AG04450 (cell line): Measurements from ENCODE around the gene MRTFA. TPM values are rescaled to one million over a fixed set of nuclear protein-coding genes. Genes with fewer than 3 reads are reported as not detected.

Experiments
- CTCF ChIA-PET: fragments of 300-600, 350-600 bp; formaldehyde crosslinking; extraction: SDS; loops from one replicate; lab custom pipeline; 2022; ENCODE audit warnings: antibody characterized with exemption, inconsistent platforms; lab: Charles Lee
- POLR2A ChIA-PET: fragments of 350-600 bp; formaldehyde crosslinking; extraction: SDS; loops from one replicate; lab custom pipeline; 2021; ENCODE audit warnings: antibody characterized with exemption, inconsistent platforms; lab: Yijun Ruan, JAX
- DNase-seq: peaks from one replicate; pipeline ENCODE4 v3.0.0-alpha.2; 2011; ENCODE audit warnings: low read depth, low spot score
- H3K27ac ChIP-seq: one replicate; pipeline ENCODE4 v1.5.1; 2012; ENCODE audit warnings: low read depth, low read length, control low read depth
- H3K27me3 ChIP-seq: one replicate; pipeline ENCODE4 v1.6.0; 2012; ENCODE audit warnings: low read length; ENCODE audit not compliant: control insufficient read depth, insufficient read depth
- H3K4me3 ChIP-seq: 2 replicates; pipeline ENCODE4 v1.5.1; 2011; ENCODE audit warnings: mild to moderate bottlenecking, low read depth, low read length, control low read depth
- H3K9me3 ChIP-seq: 2 replicates; pipeline ENCODE4 v1.5.1; 2012; ENCODE audit warnings: low read length; ENCODE audit not compliant: control insufficient read depth, insufficient read depth
- polyA plus RNA-seq: library from polyadenylated mRNA; depleted of rRNA; stranded (reverse); fragments of >200 nt; gene quantifications from 2 replicates; pipeline ENCODE4 v1.2.3, GENCODE V29; 2011
- TF ChIP-seq, protein P1 (sequence below): IDR thresholded peaks from 2 replicates; pipeline ENCODE4 v1.5.1; 2011; ENCODE audit warnings: low read depth, low read length, control low read depth, inconsistent platforms

MRTFA gene
- polyA plus RNA-seq, 1 experiment, result 6.8 TPM

DNA sequence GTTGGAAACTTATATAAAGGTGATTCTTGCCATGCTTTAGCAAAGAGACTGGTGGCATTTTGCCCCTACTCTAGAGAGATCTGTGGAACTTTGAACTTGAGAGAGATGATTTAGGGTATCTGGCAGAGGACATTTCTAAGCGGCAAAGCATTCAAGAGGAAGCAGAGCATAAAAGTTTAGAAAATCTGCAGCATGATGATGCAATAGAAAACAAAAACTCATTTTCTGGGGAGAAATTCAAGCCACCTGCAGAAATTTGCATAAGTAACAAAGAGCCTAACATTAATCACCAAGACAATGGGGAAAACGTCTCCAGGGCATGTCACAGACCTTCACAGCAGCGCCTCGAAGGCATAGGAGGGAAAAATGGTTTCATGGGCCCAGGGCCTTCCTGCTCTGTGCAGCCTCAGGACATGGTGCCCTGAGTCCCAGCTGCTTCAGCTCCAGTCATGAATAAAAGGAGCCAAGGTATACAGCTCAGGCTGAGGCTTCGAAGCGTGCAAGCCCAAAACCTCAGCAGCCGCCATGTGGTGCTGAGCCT is 83.4 kb downstream of the MRTFA start:
- POLR2A ChIA-PET, result no interaction called here
- CTCF ChIA-PET, result no interaction called here
- H3K27ac ChIP-seq, result no peak overlapping the region

DNA sequence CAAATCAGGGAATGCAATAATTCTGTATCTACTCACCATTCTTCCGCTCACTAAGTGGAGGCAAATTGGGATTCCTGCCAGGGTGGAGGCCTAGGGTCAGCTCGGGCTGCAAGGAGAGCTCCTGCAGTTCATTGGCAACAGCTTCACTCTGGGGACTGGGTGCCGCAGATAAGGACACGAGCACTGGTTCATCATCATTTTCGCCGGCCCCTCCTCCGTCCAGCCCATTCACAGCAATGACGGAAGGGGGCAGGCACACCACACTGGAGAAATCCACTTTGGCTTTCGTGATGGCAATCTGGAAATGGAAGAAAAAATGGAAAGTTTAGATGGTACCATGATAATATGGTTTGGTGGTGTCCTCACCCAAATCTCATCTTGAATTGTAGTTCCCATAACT is 84.4 kb downstream of the MRTFA start:
- Histone ChIP-seq H3K9me3 (peaks cover 3% of the 10 kb centered on the region), H3K27ac (no peak overlapping the region), H3K27me3 (no peaks in the 10 kb centered on the region), H3K4me3 (no peak overlapping the region)
- ChIA-PET POLR2A (no interaction called here), CTCF (no interaction called here)
- no peak for DNase-seq
- TF ChIP-seq, protein P1, sequence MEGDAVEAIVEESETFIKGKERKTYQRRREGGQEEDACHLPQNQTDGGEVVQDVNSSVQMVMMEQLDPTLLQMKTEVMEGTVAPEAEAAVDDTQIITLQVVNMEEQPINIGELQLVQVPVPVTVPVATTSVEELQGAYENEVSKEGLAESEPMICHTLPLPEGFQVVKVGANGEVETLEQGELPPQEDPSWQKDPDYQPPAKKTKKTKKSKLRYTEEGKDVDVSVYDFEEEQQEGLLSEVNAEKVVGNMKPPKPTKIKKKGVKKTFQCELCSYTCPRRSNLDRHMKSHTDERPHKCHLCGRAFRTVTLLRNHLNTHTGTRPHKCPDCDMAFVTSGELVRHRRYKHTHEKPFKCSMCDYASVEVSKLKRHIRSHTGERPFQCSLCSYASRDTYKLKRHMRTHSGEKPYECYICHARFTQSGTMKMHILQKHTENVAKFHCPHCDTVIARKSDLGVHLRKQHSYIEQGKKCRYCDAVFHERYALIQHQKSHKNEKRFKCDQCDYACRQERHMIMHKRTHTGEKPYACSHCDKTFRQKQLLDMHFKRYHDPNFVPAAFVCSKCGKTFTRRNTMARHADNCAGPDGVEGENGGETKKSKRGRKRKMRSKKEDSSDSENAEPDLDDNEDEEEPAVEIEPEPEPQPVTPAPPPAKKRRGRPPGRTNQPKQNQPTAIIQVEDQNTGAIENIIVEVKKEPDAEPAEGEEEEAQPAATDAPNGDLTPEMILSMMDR, result no peak

More for the DNA sequence above, 83.4 kb downstream of the MRTFA start:
- H3K4me3 ChIP-seq, result no peak overlapping the region
- DNase-seq, result no peak
- H3K9me3 ChIP-seq, result peaks cover 3% of the 10 kb centered on the region
- TF ChIP-seq, protein P1, result no peak
- no peaks in the 10 kb centered on the region for H3K27me3 ChIP-seq

DNA sequence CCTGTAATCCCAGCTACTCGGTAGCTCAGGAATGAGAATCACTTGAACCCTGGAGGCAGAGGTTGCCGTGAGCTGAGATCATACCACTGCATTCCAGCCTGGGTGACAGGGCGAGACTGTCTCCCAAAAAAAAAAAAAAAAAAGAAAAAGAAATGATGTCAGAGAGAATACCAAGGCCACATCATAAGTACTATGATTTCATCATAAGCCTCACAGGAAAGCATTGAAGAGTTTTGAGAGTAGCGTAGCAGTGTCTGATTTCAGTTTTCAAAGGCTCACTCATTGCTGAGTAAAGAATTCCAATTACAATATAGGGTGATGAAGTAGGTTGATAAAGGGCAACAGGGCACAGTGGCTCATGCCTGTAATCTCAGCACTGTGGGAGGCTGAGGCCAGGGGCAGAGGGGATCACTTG is 88.8 kb downstream of the MRTFA start:
- no peak for DNase-seq
- TF ChIP-seq, protein P1, result no peak
- H3K4me3 ChIP-seq, result no peak overlapping the region
- peaks cover 3% of the 10 kb centered on the region for H3K9me3 ChIP-seq
- H3K27ac ChIP-seq, result peak overlapping the region; percentile 25
- CTCF ChIA-PET, result no interaction called here
- POLR2A ChIA-PET, result no interaction called here
- no peaks in the 10 kb centered on the region for H3K27me3 ChIP-seq

DNA sequence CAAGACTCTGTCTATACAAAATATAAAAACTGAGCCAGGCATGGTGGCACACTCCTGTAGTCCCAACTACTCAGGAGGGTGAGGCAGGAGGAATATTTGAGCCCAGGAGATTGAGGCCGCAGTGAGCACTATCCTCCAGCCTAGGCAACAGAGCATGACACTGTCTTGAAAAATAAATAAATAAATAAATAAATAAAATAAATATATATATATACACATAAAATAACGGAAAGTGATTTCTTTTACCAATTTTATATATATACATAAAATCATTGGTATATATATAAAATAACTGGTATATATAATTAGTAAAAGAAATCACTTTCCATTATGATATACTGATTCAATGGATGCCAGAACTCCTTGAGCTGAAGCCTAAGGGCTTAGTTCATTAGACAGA is 91.8 kb downstream of the MRTFA start:
- ChIA-PET CTCF (no interaction called here), POLR2A (interaction anchor here (0.5 kb wide), 1 partner anchor 26 kb away, joined by 3 read pairs; no protein-coding TSS in a partner anchor)
- no peak for DNase-seq
- Histone ChIP-seq H3K27ac (no peak overlapping the region), H3K27me3 (no peaks in the 10 kb centered on the region), H3K9me3 (no peaks in the 10 kb centered on the region), H3K4me3 (no peak overlapping the region)
- TF ChIP-seq, protein P1, result no peak

DNA sequence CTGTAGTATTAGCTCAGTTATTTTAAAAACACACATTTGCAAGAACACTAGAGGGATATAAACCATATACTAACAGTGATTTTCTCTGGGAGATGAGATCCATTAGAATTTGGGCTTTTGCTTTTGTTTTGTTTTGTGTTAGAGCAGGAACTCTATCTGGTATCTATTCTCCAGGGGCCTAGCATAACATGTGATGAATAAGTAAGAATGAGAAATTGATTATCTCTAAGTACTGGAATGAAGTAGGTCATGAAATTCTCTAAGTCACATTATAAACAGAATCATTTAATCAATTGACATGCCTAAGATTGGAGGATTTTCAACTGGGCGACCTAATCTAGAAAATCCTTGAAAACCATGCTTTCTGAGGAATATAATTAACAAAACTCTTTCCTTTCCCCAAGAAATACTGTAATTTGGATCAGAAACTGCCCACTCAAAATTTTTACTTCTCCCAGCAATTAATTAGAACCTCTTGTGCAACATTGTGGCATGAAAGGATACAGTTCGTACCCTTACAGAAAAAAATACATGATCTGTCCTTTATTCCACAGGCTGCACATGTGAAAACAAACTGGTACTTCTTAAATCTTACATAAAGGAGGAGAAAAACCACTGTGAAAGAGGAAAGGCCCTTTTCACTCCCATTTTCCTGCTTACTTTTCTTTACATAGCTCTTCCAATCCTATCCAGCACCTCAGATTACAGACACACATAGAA is 93.5 kb downstream of the MRTFA start:
- ChIA-PET POLR2A (no interaction called here), CTCF (interaction anchor here (1.1 kb wide), 1 partner anchor 91 kb away, joined by 5 read pairs; no protein-coding TSS in a partner anchor)
- H3K4me3 ChIP-seq, result no peak overlapping the region
- TF ChIP-seq, protein P1, result no peak
- DNase-seq, result no peak
- H3K27ac ChIP-seq, result no peak overlapping the region
- no peaks in the 10 kb centered on the region for H3K9me3 ChIP-seq
- no peaks in the 10 kb centered on the region for H3K27me3 ChIP-seq
